OCI-LY7 (cell line): ENCODE measurements around the gene MRPL34. TPM values are rescaled to one million over a fixed set of nuclear protein-coding genes. Genes with fewer than 3 reads are reported as not detected.

Experiments
- BruUV-seq: library from RNA; stranded (reverse); fragments of 400-500 nt; replicated peaks from 2 replicates; lab custom pipeline; 2021; lab: Mats Ljungman, UMichigan
- CTCF ChIA-PET: fragments of 300-600 bp; sonication (Branson Sonifier 250); formaldehyde crosslinking; loops from one replicate; lab custom pipeline; 2022; ENCODE audit warnings: antibody characterized with exemption; ENCODE audit not compliant: unreplicated experiment; lab: Charles Lee
- POLR2A ChIA-PET: fragments of 300-600 bp; sonication (Branson Sonifier 250); formaldehyde crosslinking; loops from one replicate; lab custom pipeline; 2022; ENCODE audit warnings: antibody characterized with exemption; lab: Charles Lee
- DNase-seq: peaks from one replicate; pipeline ENCODE4 v3.0.0-alpha.2; 2015; ENCODE audit warnings: low spot score
- H2AFZ ChIP-seq: fragments of 200-600 bp; sonication (generic), shearing (Covaris generic); 2 replicates; pipeline ENCODE4 v1.6.1; 2014; ENCODE audit warnings: mild to moderate bottlenecking, antibody characterized with exemption, low read length, moderate library complexity
- H3K27ac ChIP-seq: fragments of 200-600 bp; sonication (generic); 2 replicates; pipeline ENCODE4 v1.5.1; 2014; ENCODE audit warnings: mixed run types, low read depth, mild to moderate bottlenecking, moderate library complexity, low read length, inconsistent platforms; ENCODE audit not compliant: poor library complexity, severe bottlenecking
- H3K36me3 ChIP-seq: fragments of 200-600 bp; sonication (generic); 2 replicates; pipeline ENCODE4 v1.6.1; 2014; ENCODE audit warnings: mild to moderate bottlenecking, antibody characterized with exemption, low read length, moderate library complexity, mixed read lengths; ENCODE audit not compliant: insufficient read depth
- H3K4me1 ChIP-seq: fragments of 200-600 bp; sonication (generic); 2 replicates; pipeline ENCODE4 v1.5.1; 2014; ENCODE audit warnings: mild to moderate bottlenecking, low read length; ENCODE audit not compliant: insufficient read depth, poor library complexity, severe bottlenecking
- H3K4me2 ChIP-seq: fragments of 200-600 bp; sonication (generic); 2 replicates; pipeline ENCODE4 v1.6.1; 2014; ENCODE audit warnings: mild to moderate bottlenecking, low read length
- H3K4me3 ChIP-seq: fragments of 200-600 bp; sonication (generic); 2 replicates; pipeline ENCODE4 v1.5.1; 2014; ENCODE audit warnings: mild to moderate bottlenecking, low read depth, low read length; ENCODE audit not compliant: poor library complexity, severe bottlenecking
- H3K79me2 ChIP-seq: fragments of 200-600 bp; sonication (generic); 2 replicates; pipeline ENCODE4 v1.6.1; 2016; ENCODE audit warnings: low read depth, mild to moderate bottlenecking, low read length, moderate library complexity, mixed read lengths; ENCODE audit not compliant: insufficient read depth
- H3K9me2 ChIP-seq: fragments of 200-600 bp; sonication (generic); 2 replicates; pipeline ENCODE4 v1.6.1; 2016; ENCODE audit warnings: mild to moderate bottlenecking, low read length, mixed read lengths; ENCODE audit not compliant: insufficient read depth
- H3K9me3 ChIP-seq: fragments of 200-600 bp; sonication (generic); 2 replicates; pipeline ENCODE4 v1.6.1; 2014; ENCODE audit warnings: mild to moderate bottlenecking, mixed run types, low read length, mixed read lengths
- H4K20me1 ChIP-seq: fragments of 200-600 bp; sonication (generic); 2 replicates; pipeline ENCODE4 v1.6.1; 2014; ENCODE audit warnings: mild to moderate bottlenecking, antibody characterized with exemption, low read length, moderate library complexity, mixed read lengths; ENCODE audit not compliant: insufficient read depth
- EZH2phosphoT487 ChIP-seq: fragments of 200-600 bp; sonication (generic); IDR thresholded peaks from 2 replicates; pipeline ENCODE4 v1.6.1; 2018; ENCODE audit warnings: low read depth, borderline replicate concordance, mild to moderate bottlenecking, mixed run types, antibody characterized with exemption, low read length, moderate library complexity, mixed read lengths
- intact Hi-C: fragments of 100-400 bp; cut with micrococcal nuclease; formaldehyde crosslinking; loops from one replicate; pipeline ENCODE4 v1.10.0; 2022; ENCODE audit not compliant: unreplicated experiment
- total RNA-seq, 2 experiments: library from RNA; depleted of rRNA in 1 of 2; stranded (reverse); fragments of >200 nt in 1 of 2; shearing (Covaris generic) in 1 of 2; gene quantifications; 2 replicates each; pipeline ENCODE4 v1.2.3, GENCODE V29; 2014 to 2022
- TF ChIP-seq, protein P1 (sequence below): fragments of 200-600 bp; sonication (generic); conservative IDR thresholded peaks from 2 replicates; pipeline ENCODE4 v1.5.1; 2014; ENCODE audit warnings: mild to moderate bottlenecking, antibody characterized with exemption, low read length, moderate library complexity, mixed read lengths

Gene MRPL34
- total RNA-seq, 2 experiments from 2014 or later, result 173 to 174 TPM

DNA sequence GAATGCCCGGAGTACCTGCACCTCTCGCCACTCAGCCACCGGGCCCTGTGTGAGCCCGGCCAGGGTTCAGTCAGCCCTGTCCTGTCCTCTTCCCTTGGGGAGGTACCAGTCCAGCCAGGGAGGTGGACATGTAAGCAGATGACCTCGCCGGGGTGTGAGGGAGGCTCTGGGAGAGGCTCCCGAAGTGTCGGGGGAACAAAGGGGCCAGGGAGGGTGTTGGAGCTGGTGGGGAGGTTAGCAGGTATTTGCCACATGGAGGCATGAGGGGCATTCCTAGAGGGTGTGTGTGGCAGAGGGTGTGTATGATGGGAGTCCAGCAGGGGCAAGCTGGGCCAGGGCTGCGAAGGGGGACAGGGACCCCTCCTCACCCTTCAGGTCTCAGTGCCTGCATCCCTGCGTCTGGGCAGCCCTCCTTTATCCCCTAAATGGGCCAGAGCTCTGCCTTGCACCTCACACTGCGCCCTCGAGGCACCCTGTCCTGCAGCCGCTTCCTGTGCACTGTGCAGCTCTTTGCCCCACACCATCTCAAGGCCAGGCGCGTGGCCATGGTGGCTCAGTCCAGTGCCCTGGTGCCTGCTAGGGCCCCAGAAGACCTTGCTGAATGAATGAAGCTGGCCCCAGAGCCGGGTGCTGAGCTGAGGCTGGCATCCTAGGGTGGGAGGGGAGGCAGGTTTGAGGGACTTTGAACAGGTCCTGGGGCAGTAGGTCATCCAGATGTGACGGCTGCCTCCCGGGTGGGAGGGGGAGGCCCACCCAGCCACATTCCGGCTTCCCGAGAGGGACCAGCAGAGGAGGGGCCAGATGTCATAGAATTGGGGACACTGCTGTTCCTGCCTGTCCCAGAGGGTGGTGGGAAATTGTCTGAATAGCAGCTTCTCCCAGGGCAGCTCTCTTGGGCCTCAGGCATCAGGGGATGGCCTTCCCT is 6.8 kb downstream of the MRPL34 start:
- no peak for DNase-seq
- no TSS peak for BruUV-seq
- H3K79me2 ChIP-seq, result peaks cover 22% of the 10 kb centered on the region
- H2AFZ ChIP-seq, result no peak overlapping the region
- CTCF ChIA-PET, result no interaction called here
- POLR2A ChIA-PET, result interaction anchor here (1.0 kb wide), 1 partner anchor 20 kb away, joined by 6 read pairs; no protein-coding TSS in a partner anchor
- H3K36me3 ChIP-seq, result peaks cover 35% of the 10 kb centered on the region
- H3K4me3 ChIP-seq, result no peak overlapping the region
- intact Hi-C loops, result no loop called here
- no peak overlapping the region for H3K4me2 ChIP-seq
- 0 out of 2 replicates have a peak, but pooled peaks cover 5% of the 10 kb centered on the region for H4K20me1 ChIP-seq
- H3K27ac ChIP-seq, result no peak overlapping the region
- TF ChIP-seq, protein P1, sequence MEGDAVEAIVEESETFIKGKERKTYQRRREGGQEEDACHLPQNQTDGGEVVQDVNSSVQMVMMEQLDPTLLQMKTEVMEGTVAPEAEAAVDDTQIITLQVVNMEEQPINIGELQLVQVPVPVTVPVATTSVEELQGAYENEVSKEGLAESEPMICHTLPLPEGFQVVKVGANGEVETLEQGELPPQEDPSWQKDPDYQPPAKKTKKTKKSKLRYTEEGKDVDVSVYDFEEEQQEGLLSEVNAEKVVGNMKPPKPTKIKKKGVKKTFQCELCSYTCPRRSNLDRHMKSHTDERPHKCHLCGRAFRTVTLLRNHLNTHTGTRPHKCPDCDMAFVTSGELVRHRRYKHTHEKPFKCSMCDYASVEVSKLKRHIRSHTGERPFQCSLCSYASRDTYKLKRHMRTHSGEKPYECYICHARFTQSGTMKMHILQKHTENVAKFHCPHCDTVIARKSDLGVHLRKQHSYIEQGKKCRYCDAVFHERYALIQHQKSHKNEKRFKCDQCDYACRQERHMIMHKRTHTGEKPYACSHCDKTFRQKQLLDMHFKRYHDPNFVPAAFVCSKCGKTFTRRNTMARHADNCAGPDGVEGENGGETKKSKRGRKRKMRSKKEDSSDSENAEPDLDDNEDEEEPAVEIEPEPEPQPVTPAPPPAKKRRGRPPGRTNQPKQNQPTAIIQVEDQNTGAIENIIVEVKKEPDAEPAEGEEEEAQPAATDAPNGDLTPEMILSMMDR, result no peak
- TF ChIP-seq EZH2phosphoT487, result no peak
- H3K9me3 ChIP-seq, result no peaks in the 10 kb centered on the region
- no peaks in the 10 kb centered on the region for H3K9me2 ChIP-seq
- H3K4me1 ChIP-seq, result peaks cover 18% of the 10 kb centered on the region

DNA sequence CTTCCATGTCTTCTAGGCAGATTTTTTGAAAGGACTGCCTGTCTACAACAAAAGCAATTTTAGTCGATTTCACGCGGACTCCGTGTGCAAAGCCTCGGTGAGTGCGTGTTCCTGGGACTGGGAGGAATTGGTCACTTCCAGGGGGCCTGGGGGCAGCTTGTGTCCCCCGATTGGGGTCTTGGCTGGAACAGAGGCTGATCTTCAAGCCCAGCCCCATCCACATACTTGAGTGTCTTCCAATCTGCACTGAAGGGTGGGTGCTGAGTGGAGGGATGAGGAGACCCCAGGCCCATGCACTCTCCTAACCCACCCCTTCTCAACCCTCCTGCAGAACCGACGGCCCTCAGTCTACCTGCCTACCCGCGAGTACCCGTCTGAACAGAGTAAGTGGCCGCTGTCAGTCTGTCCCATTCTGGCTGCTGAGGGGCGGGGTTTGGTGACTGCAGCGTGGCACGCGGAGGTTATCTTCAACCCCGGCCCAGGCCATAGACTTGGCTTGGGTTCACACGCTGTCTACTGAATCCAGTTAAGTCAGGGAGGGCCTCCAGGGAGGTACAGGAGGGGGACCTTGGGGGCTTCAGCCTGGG is 8.4 kb downstream of the MRPL34 start:
- no TSS peak for BruUV-seq
- Histone ChIP-seq H3K9me2 (no peaks in the 10 kb centered on the region), H3K36me3 (peaks cover 33% of the 10 kb centered on the region), H3K4me1 (peaks cover 9% of the 10 kb centered on the region), H3K4me2 (no peak overlapping the region), H2AFZ (no peak overlapping the region), H3K9me3 (no peaks in the 10 kb centered on the region), H3K4me3 (no peak overlapping the region), H4K20me1 (0 out of 2 replicates have a peak, but pooled peaks cover 5% of the 10 kb centered on the region), H3K27ac (no peak overlapping the region), H3K79me2 (peaks cover 22% of the 10 kb centered on the region)
- DNase-seq, result no peak
- CTCF ChIA-PET, result no interaction called here
- POLR2A ChIA-PET, result interaction anchor here (0.6 kb wide), 1 partner anchor 866 kb away, joined by 3 read pairs; no protein-coding TSS in a partner anchor
- TF ChIP-seq, protein P1, result no peak
- TF ChIP-seq EZH2phosphoT487, result no peak
- intact Hi-C loops, result no loop called here
